H1 (cell line): ENCODE data around the gene SEMA6A.

Source experiments
- CREB1 ChIP-seq: IDR thresholded peaks from 2 replicates; pipeline ENCODE4 v1.6.1; 2012; ENCODE audit warnings: inconsistent platforms
- EP300 ChIP-seq, 2 experiments: IDR thresholded peaks; 1 replicate in 1 of 2; 2 replicates in 1 of 2; pipeline ENCODE4 v1.6.1; 2011 to 2012; ENCODE audit warnings: low read depth in 2 of 2, low read length in 2 of 2, mild to moderate bottlenecking in 2 of 2, borderline replicate concordance in 1 of 2, inconsistent platforms in 1 of 2, moderate library complexity in 1 of 2

DNA sequence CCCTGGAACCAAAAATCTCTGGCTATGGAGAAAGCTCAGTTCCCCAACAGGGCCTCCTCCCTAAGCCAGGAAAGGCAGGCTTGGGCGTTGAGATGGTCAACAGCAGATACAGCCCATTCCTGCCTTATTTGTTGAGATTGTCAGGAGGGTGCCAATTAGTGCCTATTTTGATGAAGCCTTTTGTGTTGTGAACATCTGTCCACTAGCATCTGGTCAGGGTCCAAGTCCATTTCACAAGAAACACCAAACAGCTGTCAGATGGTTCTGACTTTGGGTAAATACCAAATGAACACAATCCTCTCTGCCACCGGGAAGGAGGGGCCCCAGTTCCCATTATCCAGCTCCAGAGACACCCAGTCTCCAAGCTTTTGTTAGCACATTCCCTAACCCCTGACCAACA lies 19.9 kb downstream of the SEMA6A start:
- TF ChIP-seq CREB1, result no peak
- TF ChIP-seq EP300 (IDR thresholded peaks at IDR 0.05; ENCODE audit: borderline replicate concordance in 1 of 2, low read depth in 2 of 2, low read length in 2 of 2), result no peak
